ENCODE results near the gene ACADL.
"Not testable (repeated sequence)": the region's sequence is repeated elsewhere in the genome, so short reads cannot be mapped to it uniquely, and the experiment has no call there.

Gene ACADL

DNA sequence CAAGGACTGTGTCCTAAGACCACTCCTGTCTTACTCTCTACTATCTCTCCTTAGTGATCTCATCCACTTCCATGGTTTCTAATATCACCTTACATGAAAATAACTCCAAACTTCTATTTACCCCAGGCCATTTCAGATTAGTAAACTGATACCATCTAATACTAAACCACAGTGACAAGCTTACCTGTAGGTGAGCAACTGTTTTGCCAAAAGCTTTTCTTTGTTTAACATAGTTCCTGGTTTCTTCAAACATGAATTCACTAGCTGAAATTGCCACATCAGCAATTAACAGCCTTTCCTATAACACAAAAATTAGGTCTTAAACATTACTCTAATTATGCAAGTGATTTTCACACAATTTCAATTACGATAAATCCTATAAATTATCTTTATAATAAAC, 22.1 kb downstream of the ACADL start:
- DNase-seq (ENCODE audit: low read depth in 3 of 3, low spot score in 1 of 3), result no peak

DNA sequence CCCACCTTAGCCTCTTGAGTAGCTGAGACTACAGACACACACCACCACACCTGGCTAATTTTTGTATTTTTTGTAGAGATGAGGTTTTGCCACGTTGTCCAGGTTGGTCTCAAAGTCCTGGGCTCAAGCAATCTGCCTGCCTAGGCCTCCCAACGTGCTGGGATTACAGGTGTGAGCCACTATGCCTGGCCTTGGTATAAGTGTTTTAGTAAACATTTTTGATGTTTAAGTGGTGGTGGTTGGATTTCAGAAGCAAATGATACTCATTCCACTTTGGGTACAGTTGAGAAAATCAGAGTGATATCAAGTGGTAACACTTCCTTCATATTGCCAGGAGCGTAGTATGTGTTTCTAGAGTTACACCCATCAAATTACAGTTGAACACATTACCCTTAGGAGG, 25.4 kb downstream of the ACADL start:
- no peak for DNase-seq (ENCODE audit: low read depth in 3 of 3, low spot score in 1 of 3)

DNA sequence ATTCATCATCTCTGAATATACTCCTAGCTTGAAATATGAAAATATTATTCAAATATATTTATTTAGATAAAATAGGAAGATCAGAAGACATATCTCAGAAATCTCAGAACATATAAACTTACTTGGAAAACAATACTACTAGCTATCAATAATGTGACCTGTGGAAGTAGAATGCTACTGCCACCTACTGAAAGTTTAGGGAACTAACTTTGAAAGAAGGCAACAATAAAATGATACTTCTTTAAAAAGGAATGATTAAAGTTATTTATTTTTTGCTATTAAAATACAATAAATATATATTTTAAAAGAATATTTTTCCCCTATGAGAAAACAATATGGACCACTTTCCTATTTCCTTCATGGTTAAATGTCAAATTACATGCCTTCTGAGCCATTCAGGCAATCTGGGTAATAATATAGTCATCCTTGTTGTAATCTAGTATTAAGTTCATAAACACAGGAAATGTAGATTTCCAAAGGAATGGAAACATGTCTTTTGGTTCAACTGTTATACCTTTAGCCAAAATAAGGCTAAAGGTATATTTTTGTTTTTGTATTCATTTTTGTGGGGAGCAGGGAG, 26.0 kb downstream of the ACADL start:
- no peak for DNase-seq (ENCODE audit: low read depth in 3 of 3, low spot score in 1 of 3)

DNA sequence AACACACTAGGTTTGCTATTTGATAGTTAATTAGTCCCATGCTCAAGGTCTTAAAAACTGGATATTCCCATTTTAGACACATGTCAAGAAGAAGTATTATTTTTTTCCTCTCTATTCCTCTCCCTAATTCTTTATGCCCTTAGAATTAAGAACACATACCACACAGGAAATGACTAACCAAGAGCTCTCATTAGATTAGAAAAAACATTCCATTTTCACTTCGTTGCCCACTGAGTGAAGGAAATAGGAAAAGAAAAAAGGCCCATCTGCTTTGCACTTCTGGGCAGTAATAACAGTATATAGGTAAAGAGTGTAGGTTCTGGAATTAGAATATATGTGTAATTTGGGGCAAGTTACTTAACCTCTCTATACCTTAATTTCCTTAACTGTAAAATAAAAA, 26.9 kb downstream of the ACADL start:
- no peak for DNase-seq (ENCODE audit: low read depth in 3 of 3, low spot score in 1 of 3)

DNA sequence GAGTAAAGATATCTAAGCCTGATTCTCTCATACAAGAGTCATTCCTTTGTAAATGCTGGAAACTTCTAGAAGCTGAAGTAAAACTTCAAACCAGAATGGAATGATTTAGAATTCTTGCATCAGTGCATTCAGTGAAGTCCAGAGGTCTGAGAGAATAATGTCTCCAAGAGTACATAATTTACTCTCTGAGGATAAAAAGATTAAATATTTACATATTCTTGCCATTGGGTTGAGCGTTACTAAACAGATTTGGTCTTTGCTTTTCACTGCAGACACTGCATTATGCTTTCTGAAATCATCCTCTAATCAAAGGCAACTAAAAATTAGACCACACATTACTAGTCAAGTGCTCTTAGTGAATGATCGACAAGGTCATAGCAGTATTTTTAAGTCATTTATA, 27.5 kb downstream of the ACADL start:
- no peak for DNase-seq (ENCODE audit: low read depth in 3 of 3, low spot score in 1 of 3)

DNA sequence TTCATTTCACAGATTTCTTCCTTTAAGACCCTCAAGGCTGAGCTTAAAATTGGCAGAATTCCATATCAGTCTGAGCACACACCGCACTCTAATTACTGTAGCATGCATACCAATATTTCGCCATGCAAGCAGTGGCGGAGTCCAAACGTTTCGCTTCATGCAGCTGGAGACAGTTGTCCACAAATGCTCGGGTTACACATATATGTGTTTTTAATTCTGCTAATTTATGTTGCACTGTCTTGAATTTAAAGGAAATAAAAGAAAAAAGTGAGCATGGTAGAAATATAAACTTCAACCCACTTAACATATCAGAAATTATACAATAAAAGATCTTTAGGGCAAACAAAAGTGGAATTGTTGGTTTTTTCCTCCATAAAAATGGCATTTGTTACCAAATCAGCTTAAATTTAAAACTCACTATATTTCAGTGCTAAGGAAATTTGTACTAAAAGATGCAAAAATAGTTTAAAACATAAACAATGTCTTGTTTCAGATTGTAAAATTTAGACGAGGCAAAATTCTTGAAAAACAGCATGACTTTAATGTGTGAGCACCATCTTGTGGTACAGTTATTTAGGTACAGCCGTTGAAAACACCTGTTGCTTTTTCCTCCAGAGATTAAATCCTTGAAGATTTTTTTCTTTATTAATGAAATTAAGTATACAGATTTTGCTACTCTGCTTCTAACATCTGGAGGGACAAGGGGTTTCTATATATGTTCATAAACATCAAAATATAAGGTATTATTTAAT, 30.0 kb downstream of the ACADL start:
- no peak for DNase-seq (ENCODE audit: low read depth in 3 of 3, low spot score in 1 of 3)

DNA sequence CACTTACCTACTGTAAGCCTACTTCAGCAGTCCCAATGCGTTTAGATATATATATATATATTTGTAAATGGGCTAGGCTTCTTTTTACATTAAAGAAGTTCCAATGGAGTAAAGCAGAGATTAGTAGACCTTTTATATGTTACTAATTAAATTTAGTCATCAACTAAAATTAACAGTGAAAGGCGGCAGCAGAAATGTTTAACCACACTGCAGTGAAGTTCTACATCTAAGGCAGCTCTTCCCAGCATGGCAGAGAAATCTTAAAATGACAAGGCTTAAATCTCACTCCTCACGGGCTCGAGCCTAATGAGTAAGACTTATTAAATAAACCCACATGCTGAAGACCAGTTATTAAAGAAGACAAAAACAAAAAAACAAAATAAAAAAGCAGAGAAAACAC, 34.9 kb downstream of the ACADL start:
- DNase-seq (ENCODE audit: low read depth in 3 of 3, low spot score in 1 of 3), result no peak

DNA sequence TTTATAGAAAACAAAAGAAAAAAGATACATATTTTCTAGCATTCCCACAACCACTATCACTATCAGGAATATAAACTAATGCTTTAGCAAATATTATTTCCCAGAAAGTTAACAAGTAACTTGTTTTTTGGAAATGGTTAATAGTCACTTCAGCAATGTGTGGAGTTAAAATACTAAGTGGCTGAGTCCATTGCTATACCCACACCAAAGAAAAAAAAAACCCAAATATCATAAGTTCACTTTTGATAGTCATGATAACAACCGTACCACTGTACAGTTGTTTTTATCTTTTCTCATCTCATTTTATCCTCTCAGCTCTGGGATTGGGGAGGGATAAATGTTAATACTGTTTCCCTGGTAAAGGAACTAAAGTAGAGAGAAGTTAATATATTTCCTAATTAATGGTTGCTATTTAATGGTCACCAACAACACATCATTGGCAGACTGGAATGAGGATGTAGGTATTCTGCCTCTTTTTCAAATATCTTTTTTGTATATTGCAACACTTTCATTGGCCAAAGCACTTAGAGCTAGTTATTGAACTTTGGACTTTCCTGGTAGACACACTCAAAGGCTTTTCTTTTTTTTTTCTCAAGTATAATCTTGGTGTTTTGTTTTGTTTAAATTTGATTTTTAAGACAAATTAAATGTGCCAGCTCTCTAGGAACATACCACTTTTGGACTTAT, 35.7 kb downstream of the ACADL start:
- no peak for DNase-seq (ENCODE audit: low read depth in 3 of 3, low spot score in 1 of 3)

DNA sequence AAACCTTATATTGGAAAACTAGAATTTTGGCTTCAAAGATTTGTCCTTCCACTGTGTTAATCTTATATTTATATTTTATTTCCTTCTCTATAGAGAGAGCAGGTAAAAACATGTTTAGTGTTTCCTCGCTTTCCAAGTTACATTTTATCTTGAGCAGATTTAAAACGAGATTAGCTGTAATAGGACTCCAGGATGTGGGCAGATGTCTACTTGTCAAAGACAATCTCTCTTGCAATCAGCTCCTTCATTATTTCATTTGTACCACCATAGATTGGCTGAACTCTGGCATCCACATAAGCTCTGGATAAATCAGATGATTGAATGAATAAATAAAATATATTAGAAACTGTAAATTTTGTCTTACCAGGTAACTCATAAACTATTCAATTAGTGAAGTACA, 36.5 kb downstream of the ACADL start:
- DNase-seq (ENCODE audit: low read depth in 3 of 3, low spot score in 1 of 3), result no peak

DNA sequence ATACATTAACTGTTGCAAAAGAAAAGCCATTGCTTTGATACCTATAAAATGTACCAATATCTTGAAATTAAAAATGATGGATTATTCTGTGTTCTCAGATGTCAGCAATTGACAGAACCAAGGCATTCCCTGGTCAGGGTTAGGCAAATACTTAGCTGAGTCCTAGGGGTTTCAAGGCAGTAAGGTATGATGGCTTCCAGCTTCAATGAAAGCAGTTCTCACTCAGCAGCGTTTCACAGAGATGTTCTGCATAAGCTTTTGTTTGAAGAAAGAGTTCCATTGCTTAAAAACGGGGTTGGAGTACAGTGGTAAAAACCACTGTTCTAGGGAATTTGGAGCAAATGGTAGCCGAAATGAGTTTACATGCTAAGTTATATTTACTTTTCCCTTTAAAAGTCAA, 37.1 kb downstream of the ACADL start:
- DNase-seq (ENCODE audit: low read depth in 3 of 3, low spot score in 1 of 3), result no peak

DNA sequence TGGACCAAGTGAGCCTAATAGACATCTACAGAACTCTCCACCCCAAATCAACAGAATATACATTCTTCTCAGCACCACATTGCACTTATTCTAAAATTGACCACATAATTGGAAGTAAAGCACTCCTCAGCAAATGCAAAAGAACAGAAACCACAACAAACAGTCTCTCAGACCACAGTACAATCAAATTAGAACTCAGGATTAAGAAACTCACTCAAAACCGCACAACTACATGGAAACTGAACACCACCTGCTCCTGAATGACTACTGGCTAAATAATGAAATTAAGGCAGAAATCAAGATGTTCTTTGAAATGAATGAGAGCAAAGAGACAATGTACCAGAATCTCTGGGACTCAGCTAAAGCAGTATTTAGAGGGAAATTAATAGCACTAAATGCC, 41.3 kb downstream of the ACADL start:
- not testable (repeated sequence) for DNase-seq (ENCODE audit: low read depth in 3 of 3, low spot score in 1 of 3)

DNA sequence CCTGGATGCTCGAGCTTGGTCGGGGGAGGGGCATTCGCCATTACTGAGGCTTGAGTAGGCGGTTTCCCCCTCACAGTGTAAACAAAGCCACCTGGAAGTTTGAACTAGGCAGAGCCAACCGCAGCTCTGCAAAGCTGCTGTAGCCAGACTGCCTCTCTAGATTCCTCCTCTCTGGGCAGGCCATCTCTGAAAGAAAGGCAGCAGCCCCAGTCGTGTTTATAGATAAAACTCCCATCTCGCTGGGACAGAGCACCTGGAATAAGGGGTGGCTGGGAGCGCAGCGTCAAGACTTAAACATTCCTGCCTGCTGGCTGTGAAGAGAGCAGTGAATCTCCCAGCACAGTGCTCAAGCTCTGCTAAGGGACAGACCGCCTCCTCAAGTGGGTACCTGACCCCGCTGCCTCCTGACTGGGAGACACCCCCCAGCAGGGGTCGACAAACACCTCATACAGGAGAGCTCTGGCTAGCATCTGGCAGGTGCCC, 43.6 kb downstream of the ACADL start:
- DNase-seq (ENCODE audit: low read depth in 3 of 3, low spot score in 1 of 3), result not testable (repeated sequence)

DNA sequence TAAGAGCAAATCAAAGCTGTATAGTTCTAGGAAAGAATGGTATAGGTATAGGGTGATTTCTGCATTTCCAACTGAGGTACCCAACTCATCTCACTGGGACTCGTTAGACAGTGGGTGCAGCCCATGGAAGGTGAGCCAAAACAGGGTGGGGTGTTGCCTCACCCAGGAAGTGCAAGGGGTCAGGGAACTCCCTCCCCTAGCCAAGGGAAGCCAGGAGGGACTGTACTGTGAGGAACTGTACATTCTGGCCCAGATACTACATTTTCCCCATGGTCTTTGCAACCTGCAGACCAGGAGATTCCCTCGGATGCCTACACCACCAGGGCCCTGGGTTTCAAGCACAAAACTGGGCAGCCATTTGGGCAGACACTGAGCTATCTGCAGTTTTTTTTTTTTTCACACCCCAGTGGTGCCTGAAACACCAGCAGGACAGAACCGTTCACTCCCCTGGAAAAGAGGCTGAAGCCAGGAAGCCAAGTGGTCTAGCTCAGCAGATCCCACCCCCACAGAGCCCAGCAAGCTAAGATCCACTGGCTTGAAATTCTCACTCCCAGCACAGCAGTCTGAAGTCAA, 44.1 kb downstream of the ACADL start:
- not testable (repeated sequence) for DNase-seq (ENCODE audit: low read depth in 3 of 3, low spot score in 1 of 3)

DNA sequence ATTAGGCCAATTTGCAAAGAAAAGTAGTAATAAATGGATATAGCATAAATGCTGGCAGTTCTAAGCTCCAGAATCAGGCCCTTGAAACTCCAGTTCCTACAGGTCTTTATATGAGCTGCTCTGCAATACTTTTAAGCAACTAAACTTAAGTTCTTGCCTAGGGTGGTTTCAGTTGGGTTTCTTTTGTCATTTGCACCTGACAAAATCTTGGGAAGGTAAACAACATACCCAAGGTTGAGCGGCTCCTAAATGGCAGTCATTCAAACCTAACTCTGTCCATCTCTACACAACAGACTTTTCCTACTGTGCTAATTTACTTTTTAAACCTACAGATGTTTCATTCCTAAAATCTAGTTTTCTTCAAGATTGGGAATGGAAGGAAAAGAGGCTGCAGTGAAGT, 44.8 kb downstream of the ACADL start:
- DNase-seq (ENCODE audit: low read depth in 3 of 3, low spot score in 1 of 3), result no peak

DNA sequence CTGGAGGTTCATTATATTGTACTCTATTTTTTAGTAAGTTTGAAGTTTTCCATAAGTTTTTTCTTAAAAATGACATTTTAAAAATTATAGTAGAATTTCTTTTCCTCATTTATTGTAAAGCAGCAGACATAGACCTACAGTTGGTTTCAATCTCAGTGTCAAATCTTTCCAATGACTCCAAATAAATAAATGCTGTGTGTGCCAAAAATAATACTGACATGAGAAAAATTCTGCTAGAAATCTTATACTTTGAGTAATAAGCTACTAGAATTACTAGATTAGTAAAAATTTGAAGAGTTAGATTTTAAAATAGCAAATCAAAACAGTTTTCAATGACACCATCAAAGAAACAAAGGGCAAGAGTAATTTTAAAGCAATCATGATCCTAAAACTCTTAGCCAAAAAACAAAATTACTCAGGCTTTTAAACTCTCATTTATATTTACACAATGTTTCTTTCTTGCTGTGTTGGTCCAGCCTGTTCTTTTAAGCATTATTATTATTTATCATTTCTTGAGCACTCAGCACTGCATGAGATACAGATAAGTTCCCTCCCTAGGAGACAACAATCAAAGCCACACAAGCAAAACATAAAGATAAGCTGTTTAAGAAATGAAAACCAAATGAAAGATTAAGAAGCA, 45.8 kb downstream of the ACADL start:
- DNase-seq (ENCODE audit: low read depth in 3 of 3, low spot score in 1 of 3), result no peak

DNA sequence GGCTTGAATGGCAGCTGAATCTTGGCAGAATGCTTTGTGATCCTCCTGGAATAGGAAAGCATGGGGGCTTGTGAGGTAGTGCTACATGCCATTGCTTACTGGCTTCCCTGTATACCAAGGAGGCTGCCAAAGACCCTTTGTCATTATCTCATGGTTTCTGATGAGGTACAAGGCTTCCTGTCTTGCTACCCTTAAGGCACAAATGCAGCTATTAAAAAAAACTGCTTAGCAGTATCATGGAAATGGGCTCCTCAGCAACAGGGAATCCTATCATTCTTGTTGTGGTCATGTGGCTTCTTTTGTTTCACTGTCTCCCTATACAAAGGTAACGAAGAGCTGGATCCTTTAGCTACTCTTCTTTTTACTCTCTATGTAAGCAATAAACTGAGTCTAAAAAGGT, 47.5 kb downstream of the ACADL start:
- no peak for DNase-seq (ENCODE audit: low read depth in 3 of 3, low spot score in 1 of 3)

DNA sequence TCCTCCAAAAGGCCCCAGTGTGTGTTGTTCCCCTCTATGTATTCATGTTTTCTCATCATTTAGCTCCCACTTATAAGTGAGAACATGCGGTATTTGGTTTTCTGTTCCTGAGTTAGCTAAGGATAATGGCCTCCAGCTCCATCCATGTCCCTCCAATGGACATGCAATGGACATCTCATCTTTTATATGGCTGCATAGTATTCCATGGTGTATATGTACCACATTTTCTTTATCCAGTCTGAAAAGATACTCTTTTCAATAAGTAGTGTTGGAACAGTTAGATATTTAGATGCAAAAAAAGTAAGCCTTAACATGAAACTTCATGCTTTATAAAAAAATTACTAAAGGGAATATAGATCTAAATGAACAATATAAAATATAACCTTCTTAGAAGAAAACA, 48.1 kb downstream of the ACADL start:
- not testable (repeated sequence) for DNase-seq (ENCODE audit: low read depth in 3 of 3, low spot score in 1 of 3)

DNA sequence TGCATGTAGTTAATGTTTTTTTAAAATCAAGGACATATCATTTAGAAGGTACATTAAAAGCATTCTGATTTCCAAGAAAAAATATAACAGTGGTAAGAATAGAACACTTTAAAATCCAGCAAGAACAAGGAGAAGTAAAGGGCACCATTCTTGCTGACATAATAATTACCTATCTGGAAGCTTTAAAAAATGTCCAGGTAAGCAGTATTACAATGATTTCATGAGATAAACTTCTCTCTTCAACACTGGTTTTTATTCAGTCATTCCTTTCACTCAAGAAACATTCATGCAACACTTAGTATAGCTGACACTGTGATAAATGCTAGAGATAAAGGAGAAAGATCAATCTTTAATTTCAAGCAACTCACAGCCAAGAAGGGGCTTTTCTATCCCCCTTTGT, 51.2 kb downstream of the ACADL start:
- DNase-seq (ENCODE audit: low read depth in 3 of 3, low spot score in 1 of 3), result no peak

DNA sequence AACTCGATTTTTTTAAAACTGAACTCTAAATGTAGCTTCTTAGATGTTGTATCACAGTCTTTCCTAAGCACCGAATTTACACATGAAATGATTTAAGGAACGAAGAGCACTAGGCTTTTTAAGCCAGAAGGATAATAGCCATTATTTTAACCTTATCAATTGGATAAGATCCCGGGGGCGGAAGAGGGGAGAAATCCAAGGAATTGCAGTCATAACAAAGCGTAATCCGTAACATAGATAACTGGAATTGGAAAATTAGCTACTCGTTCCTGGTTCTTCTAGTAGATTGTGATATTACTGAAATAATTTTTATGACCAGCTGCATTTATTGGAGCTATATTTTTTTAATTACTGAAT, 53.0 kb downstream of the ACADL start:
- DNase-seq (ENCODE audit: low read depth in 3 of 3, low spot score in 1 of 3), result no peak

DNA sequence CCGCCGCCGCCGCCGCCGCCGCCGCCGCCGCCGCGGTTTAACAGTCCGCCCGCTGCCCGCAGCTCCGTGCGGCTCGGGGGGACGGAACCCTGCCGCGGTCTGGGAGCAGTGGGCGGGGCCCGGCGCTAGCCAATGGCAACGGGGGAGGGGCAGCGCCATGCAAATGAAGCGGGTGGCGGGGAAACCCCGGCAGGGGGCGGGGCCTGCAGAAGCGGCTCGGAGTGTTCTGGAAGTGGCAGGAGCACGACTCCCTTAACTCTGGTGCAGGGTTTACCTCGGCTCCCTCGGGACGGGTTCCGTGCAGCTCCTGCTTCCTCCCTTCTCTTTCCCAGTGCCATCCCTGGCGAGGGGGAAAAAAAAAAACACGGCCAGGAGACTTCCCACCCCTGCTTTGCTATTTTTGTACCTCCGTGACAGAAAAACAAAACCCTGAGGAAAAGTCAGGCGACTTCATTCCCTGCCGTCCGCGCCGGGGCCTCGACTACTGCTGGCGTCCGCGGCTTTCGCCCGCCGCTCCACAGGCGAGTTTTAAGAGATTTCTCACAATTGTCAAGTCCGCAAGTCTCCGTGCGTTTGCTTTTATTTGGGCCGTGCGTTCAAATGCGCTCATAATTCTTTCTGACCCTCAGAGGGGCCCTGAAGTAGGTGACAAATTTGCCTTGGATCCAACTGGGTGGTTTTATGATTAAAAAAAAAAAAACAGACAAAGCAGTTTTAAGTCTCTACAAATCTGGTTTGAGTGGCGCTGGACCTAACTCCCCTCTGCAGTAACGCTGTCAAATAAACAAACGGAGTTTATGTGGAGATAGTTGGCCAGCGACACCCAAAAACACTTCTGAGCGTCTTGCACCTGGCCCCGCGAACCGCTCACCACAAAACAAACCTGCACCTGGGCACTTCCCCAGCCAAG, 53.7 kb downstream of the ACADL start, which contains the start of gene KANSL1L:
Gene KANSL1L, minus strand, starts transcription at position 101 of the 910 bp plus-strand sequence. CDS start 16,827 bp downstream, outside the sequence.
- DNase-seq (ENCODE audit: low read depth in 3 of 3, low spot score in 1 of 3), result peak; percentile 90 to 97 (median 93)
